WI38 (cell line): Measurements from ENCODE around the gene EEPD1.

Experiments
- H3K4me3 ChIP-seq: 2 replicates; pipeline ENCODE4 v1.5.1; 2011; ENCODE audit warnings: low read depth, mild to moderate bottlenecking, control low read depth, low read length
- CTCF ChIP-seq: IDR thresholded peaks from 2 replicates; pipeline ENCODE4 v1.5.1; 2012; ENCODE audit warnings: low read depth, mild to moderate bottlenecking, control low read depth, low read length

Gene EEPD1

GRCh38 chr7:36310897-36311296, 157.8 kb downstream of the EEPD1 start:
- TF ChIP-seq CTCF, result no peak
- H3K4me3 ChIP-seq, result no peak overlapping the region

GRCh38 chr7:36311539-36311938, 158.5 kb downstream of the EEPD1 start:
- no peak for TF ChIP-seq CTCF

GRCh38 chr7:36312064-36312914, 159.2 kb downstream of the EEPD1 start:
- no peak overlapping the region for H3K4me3 ChIP-seq
- TF ChIP-seq CTCF, result no peak

More at GRCh38 chr7:36311539-36311938, 158.5 kb downstream of the EEPD1 start:
- no peak overlapping the region for H3K4me3 ChIP-seq

GRCh38 chr7:36312915-36313334, 159.9 kb downstream of the EEPD1 start:
- no peak for TF ChIP-seq CTCF
- H3K4me3 ChIP-seq, result no peak overlapping the region

GRCh38 chr7:36313607-36314006, 160.6 kb downstream of the EEPD1 start:
- no peak for TF ChIP-seq CTCF
- no peak overlapping the region for H3K4me3 ChIP-seq

GRCh38 chr7:36314491-36314890, 161.4 kb downstream of the EEPD1 start:
- H3K4me3 ChIP-seq, result no peak overlapping the region
- TF ChIP-seq CTCF, result no peak

- no peak for TF ChIP-seq CTCF
- H3K4me3 ChIP-seq, result no peak overlapping the region
Observed at GRCh38 chr7:36315309-36315944, 162.4 kb downstream of the EEPD1 start.
